GM18502 (cell line): Measurements from ENCODE around the gene BMP6.
A peak's percentile ranks its signal among the peaks of the same experiment; 100 is the strongest.

Experiments used
- ATAC-seq: cut with Tn5 transposase; IDR thresholded peaks from one replicate; pipeline ENCODE4 v1.9.1; 2021; ENCODE audit warnings: mild to moderate bottlenecking; ENCODE audit not compliant: unreplicated experiment, poor library complexity

Gene BMP6

GRCh38 chr6:7725849-7726415 is at the start of gene BMP6:
BMP6 (plus strand) TSS chr6:7726099; CDS start chr6:7726956, 857 bp downstream.
- peak; percentile 80 for ATAC-seq

GRCh38 chr6:7677229-7677628 is 48.7 kb upstream of the BMP6 start:
- ATAC-seq, result no peak

- ATAC-seq, result no peak
Observed at GRCh38 chr6:7680393-7681075, 45.4 kb upstream of the BMP6 start.

- ATAC-seq, result no peak
Observed at GRCh38 chr6:7681449-7681848, 44.5 kb upstream of the BMP6 start.

GRCh38 chr6:7684076-7684475 is 41.8 kb upstream of the BMP6 start:
- ATAC-seq, result no peak

- ATAC-seq, result no peak
Observed at GRCh38 chr6:7684843-7685242, 41.1 kb upstream of the BMP6 start.

- ATAC-seq, result no peak
Observed at GRCh38 chr6:7685276-7685675, 40.6 kb upstream of the BMP6 start.

- no peak for ATAC-seq
Observed at GRCh38 chr6:7687145-7688111, 38.5 kb upstream of the BMP6 start.

- ATAC-seq, result no peak
Observed at GRCh38 chr6:7691021-7691420, 34.9 kb upstream of the BMP6 start.

- no peak for ATAC-seq
Observed at GRCh38 chr6:7691675-7692452, 34.0 kb upstream of the BMP6 start.

GRCh38 chr6:7692453-7692784 is 33.5 kb upstream of the BMP6 start:
- ATAC-seq, result no peak

- ATAC-seq, result no peak
Observed at GRCh38 chr6:7693827-7694226, 32.1 kb upstream of the BMP6 start.

- no peak for ATAC-seq
Observed at GRCh38 chr6:7696061-7696460, 29.8 kb upstream of the BMP6 start.

GRCh38 chr6:7697432-7697819 is 28.5 kb upstream of the BMP6 start:
- ATAC-seq, result no peak

- ATAC-seq, result no peak
Observed at GRCh38 chr6:7697820-7698623, 27.9 kb upstream of the BMP6 start.

GRCh38 chr6:7701212-7701834 is 24.6 kb upstream of the BMP6 start:
- no peak for ATAC-seq

GRCh38 chr6:7703148-7703680 is 22.7 kb upstream of the BMP6 start:
- no peak for ATAC-seq

- ATAC-seq, result no peak
Observed at GRCh38 chr6:7705483-7705882, 20.4 kb upstream of the BMP6 start.

- ATAC-seq, result no peak
Observed at GRCh38 chr6:7706269-7706668, 19.6 kb upstream of the BMP6 start.
